A673 (cell line): Measurements from ENCODE around the gene CCR5AS.

Experiments
- BruUV-seq: library from RNA; stranded (reverse); fragments of 400-500 nt; replicated peaks from 2 replicates; lab custom pipeline; 2021; lab: Mats Ljungman, UMichigan
- CTCF ChIA-PET: fragments of 300-600 bp; sonication (Branson Sonifier 250); formaldehyde crosslinking; loops from one replicate; lab custom pipeline; 2022; ENCODE audit warnings: antibody characterized with exemption; lab: Charles Lee
- POLR2A ChIA-PET: fragments of 300-600 bp; sonication (Branson Sonifier 250); formaldehyde crosslinking; loops from one replicate; lab custom pipeline; 2022; ENCODE audit warnings: antibody characterized with exemption; ENCODE audit not compliant: low non-redundant PET; lab: Charles Lee
- DNase-seq: peaks from one replicate; pipeline ENCODE4 v3.0.0-alpha.2; 2015; ENCODE audit warnings: low spot score
- H3K27ac ChIP-seq: fragments of 200-600 bp; sonication (generic); 2 replicates; pipeline ENCODE4 v1.5.1; 2016; ENCODE audit warnings: mixed run types, low read depth, mild to moderate bottlenecking, mixed read lengths, antibody characterized with exemption, low read length; ENCODE audit not compliant: poor library complexity, severe bottlenecking
- H3K27me3 ChIP-seq: fragments of 200-600 bp; sonication (generic); replicated peaks from 2 replicates; pipeline ENCODE4 v1.6.1; 2017; ENCODE audit warnings: mixed run types, low read depth, mild to moderate bottlenecking, mixed read lengths, antibody characterized with exemption, low read length; ENCODE audit not compliant: insufficient read depth, poor library complexity
- H3K36me3 ChIP-seq: fragments of 200-600 bp; sonication (generic); 2 replicates; pipeline ENCODE4 v1.6.1; 2016; ENCODE audit warnings: mixed run types, mild to moderate bottlenecking, mixed read lengths, antibody characterized with exemption, low read length; ENCODE audit not compliant: insufficient read depth, poor library complexity, severe bottlenecking
- H3K4me1 ChIP-seq: fragments of 200-600 bp; sonication (generic); 2 replicates; pipeline ENCODE4 v1.6.1; 2017; ENCODE audit warnings: mixed run types, mild to moderate bottlenecking, mixed read lengths, antibody characterized with exemption, low read length; ENCODE audit not compliant: insufficient read depth, poor library complexity, severe bottlenecking
- H3K4me3 ChIP-seq: fragments of 200-600 bp; sonication (generic); 2 replicates; pipeline ENCODE4 v1.5.1; 2016; ENCODE audit warnings: low read depth, mixed run types, mild to moderate bottlenecking, mixed read lengths, low read length; ENCODE audit not compliant: poor library complexity, severe bottlenecking
- H3K9me3 ChIP-seq: fragments of 200-600 bp; sonication (generic); 2 replicates; pipeline ENCODE4 v1.6.1; 2016; ENCODE audit warnings: mixed run types, low read depth, mild to moderate bottlenecking, mixed read lengths, antibody characterized with exemption, low read length; ENCODE audit not compliant: poor library complexity, severe bottlenecking
- EZH2 ChIP-seq: fragments of 200-600 bp; sonication (generic); IDR thresholded peaks from 2 replicates; pipeline ENCODE4 v1.6.1; 2017; ENCODE audit warnings: borderline replicate concordance, low read depth, mild to moderate bottlenecking, mixed read lengths, antibody characterized with exemption, low read length; ENCODE audit not compliant: poor library complexity, severe bottlenecking
- intact Hi-C: fragments of 100-400 bp; cut with micrococcal nuclease; formaldehyde crosslinking; loops from one replicate; pipeline ENCODE4 v1.10.0; 2022; ENCODE audit not compliant: unreplicated experiment
- TF ChIP-seq, protein P1 (sequence below): fragments of 300-800, 200-600 bp; sonication (generic); conservative IDR thresholded peaks from 2 replicates; pipeline ENCODE4 v1.5.1; 2017; ENCODE audit warnings: low read depth, mild to moderate bottlenecking, antibody characterized with exemption, low read length, moderate library complexity, mixed read lengths

The CCR5AS gene

DNA sequence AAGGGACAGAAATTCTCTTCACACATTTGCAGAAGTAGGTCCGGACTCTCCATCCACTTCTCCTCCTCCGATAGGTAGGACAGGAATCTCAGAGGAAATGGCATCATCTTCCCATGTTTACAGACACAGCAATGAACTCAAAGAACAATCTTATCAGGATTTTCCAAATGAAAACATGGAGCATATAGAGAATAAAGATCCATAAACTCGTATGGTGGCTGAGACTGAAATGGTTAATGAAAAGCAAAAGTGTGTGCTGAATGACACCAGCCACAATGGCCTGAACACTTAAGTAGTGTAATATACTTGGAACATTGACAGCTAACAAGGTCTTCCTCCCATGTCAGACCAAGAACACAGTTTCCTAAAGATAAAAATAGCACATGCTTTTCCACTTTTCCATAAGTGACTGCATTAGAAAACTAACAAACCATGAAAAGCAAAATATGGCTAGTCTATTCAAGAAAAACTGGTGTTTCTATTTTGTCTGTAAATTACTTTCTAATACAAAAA is 6.0 kb upstream of the CCR5AS start:
- intact Hi-C loops = no loop called here
- no peak overlapping the region for H3K27ac ChIP-seq

GRCh38 chr3:46411271-46411670 is 4.4 kb upstream of the CCR5AS start:
- ChIA-PET CTCF (no interaction called here), POLR2A (no interaction called here)
- no peaks in the 10 kb centered on the region for H3K9me3 ChIP-seq
- no peaks in the 10 kb centered on the region for H3K36me3 ChIP-seq
- H3K4me3 ChIP-seq = no peak overlapping the region
- TF ChIP-seq, protein P1, sequence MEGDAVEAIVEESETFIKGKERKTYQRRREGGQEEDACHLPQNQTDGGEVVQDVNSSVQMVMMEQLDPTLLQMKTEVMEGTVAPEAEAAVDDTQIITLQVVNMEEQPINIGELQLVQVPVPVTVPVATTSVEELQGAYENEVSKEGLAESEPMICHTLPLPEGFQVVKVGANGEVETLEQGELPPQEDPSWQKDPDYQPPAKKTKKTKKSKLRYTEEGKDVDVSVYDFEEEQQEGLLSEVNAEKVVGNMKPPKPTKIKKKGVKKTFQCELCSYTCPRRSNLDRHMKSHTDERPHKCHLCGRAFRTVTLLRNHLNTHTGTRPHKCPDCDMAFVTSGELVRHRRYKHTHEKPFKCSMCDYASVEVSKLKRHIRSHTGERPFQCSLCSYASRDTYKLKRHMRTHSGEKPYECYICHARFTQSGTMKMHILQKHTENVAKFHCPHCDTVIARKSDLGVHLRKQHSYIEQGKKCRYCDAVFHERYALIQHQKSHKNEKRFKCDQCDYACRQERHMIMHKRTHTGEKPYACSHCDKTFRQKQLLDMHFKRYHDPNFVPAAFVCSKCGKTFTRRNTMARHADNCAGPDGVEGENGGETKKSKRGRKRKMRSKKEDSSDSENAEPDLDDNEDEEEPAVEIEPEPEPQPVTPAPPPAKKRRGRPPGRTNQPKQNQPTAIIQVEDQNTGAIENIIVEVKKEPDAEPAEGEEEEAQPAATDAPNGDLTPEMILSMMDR = no peak
- no peak for TF ChIP-seq EZH2
- no peaks in the 10 kb centered on the region for H3K27me3 ChIP-seq
- intact Hi-C loops = no loop called here
- no peak overlapping the region for H3K27ac ChIP-seq
- no peaks in the 10 kb centered on the region for H3K4me1 ChIP-seq
- no TSS peak for BruUV-seq
- DNase-seq = no peak

More for the DNA sequence above, 6.0 kb upstream of the CCR5AS start:
- Histone ChIP-seq H3K4me1 (no peaks in the 10 kb centered on the region), H3K36me3 (no peaks in the 10 kb centered on the region), H3K4me3 (no peak overlapping the region), H3K9me3 (no peaks in the 10 kb centered on the region), H3K27me3 (no peaks in the 10 kb centered on the region)
- ChIA-PET POLR2A (no interaction called here), CTCF (no interaction called here)
- BruUV-seq = no TSS peak
- DNase-seq = no peak
- no peak for TF ChIP-seq EZH2

DNA sequence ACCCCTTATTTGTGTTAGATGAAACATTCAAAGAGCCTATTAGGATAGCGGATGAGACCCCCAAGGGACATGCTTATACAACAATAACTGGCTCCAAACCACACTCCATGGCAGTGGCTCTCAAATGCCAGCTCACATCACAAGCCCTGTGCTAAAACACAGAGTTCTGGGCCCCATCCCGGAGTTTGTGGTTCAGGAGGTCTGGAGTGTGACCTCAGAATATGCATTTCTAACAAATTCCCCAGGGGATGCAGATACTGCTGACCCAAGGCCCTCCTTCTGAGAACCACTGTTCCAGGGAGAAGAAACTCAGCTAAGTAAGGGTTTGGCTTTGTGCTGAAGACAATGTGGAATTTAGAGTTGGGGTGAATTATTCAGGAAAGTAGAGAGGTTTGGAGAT is 3.8 kb upstream of the CCR5AS start:
- H3K27ac ChIP-seq = no peak overlapping the region
- no peaks in the 10 kb centered on the region for H3K4me1 ChIP-seq
- ChIA-PET POLR2A (no interaction called here), CTCF (no interaction called here)
- H3K27me3 ChIP-seq = no peaks in the 10 kb centered on the region
- no peaks in the 10 kb centered on the region for H3K9me3 ChIP-seq
- no peak for DNase-seq
- TF ChIP-seq, protein P1 = no peak
- no peak for TF ChIP-seq EZH2
- no TSS peak for BruUV-seq
- H3K36me3 ChIP-seq = no peaks in the 10 kb centered on the region
- intact Hi-C loops = no loop called here
- no peak overlapping the region for H3K4me3 ChIP-seq

DNA sequence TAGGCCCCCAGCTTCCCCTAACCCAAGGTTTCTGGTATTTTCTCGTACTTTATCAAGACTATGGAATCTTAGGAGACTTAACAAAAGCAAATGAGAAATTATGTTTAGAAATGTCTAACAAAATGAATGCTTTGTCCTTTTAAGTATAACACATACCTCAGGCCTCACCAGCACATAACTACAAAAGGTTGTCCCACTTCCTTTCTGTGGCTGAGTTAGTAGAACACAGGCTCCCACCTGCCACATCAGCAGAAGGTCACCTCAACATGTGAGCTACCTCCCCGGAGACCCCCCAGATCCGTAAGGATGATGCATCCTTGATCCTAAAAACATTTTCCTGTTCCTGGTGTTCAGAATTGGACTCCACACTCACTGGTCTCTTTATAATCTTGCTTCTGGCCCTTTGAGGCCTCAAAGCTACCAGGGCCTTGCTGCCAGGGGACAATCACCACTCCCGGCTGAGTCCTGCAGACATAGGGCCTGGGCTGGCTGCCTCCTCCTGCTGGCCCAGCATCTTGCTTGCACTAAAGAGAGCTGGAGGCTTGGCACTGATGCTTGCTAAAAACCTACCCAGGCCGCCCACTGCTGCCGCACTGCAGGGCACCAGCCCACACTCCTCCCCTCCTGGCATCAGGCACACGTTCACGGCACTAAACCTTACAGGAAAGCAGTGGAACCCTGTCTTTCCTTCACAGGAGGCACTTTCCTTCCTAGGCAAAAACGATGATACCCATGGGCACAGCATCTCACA is 3.0 kb upstream of the CCR5AS start:
- TF ChIP-seq, protein P1 = no peak
- TF ChIP-seq EZH2 = no peak
- ChIA-PET CTCF (no interaction called here), POLR2A (no interaction called here)
- Histone ChIP-seq H3K9me3 (no peaks in the 10 kb centered on the region), H3K4me3 (no peak overlapping the region), H3K27ac (no peak overlapping the region), H3K36me3 (no peaks in the 10 kb centered on the region), H3K4me1 (no peaks in the 10 kb centered on the region), H3K27me3 (no peaks in the 10 kb centered on the region)
- intact Hi-C loops = no loop called here
- DNase-seq = no peak
- no TSS peak for BruUV-seq
